ENCODE results near the gene GATA5. TPM values are rescaled to one million over a fixed set of nuclear protein-coding genes. Genes with fewer than 3 reads are reported as not detected.

Gene GATA5
- total RNA-seq, 1 donor from 2014 or later, result not detected

DNA sequence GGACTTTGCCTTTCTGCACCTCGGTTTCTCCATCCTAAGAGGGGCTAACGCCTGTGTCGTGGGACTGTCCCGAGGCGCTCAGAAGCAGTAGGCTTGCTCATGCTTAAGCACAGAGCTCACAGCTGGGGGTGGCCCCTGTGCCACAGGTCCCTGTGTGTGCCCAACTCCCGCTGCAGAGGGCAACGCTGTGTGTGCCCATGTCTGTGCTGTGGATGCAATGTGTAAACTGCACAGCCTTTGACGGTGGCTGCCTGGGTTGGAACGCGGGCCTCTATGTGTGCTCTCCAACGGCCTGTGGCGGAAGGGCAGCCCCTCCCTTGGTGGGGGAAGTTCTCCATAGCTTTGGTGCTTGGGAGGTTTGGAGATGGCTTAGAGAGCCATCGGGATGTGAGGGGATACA, 10.7 kb upstream of the GATA5 start:
- H3K27me3 Mint-ChIP-seq (ENCODE audit: low read depth), result peaks cover 51% of the 10 kb centered on the region
- peaks cover 3% of the 10 kb centered on the region for H3K4me1 Mint-ChIP-seq (ENCODE audit: low read depth)
- no peaks in the 10 kb centered on the region for H3K9me3 Mint-ChIP-seq (ENCODE audit: low read depth)
- H3K4me3 Mint-ChIP-seq (ENCODE audit: unreplicated experiment), result no peak overlapping the region
- H3K36me3 Mint-ChIP-seq (ENCODE audit: low read depth), result no peaks in the 10 kb centered on the region
- no peak for DNase-seq (ENCODE audit: low spot score)
- TF ChIP-seq, protein P1, sequence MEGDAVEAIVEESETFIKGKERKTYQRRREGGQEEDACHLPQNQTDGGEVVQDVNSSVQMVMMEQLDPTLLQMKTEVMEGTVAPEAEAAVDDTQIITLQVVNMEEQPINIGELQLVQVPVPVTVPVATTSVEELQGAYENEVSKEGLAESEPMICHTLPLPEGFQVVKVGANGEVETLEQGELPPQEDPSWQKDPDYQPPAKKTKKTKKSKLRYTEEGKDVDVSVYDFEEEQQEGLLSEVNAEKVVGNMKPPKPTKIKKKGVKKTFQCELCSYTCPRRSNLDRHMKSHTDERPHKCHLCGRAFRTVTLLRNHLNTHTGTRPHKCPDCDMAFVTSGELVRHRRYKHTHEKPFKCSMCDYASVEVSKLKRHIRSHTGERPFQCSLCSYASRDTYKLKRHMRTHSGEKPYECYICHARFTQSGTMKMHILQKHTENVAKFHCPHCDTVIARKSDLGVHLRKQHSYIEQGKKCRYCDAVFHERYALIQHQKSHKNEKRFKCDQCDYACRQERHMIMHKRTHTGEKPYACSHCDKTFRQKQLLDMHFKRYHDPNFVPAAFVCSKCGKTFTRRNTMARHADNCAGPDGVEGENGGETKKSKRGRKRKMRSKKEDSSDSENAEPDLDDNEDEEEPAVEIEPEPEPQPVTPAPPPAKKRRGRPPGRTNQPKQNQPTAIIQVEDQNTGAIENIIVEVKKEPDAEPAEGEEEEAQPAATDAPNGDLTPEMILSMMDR (IDR thresholded peaks at IDR 0.05), result no peak
- H3K27ac Mint-ChIP-seq (ENCODE audit: unreplicated experiment), result no peak overlapping the region

DNA sequence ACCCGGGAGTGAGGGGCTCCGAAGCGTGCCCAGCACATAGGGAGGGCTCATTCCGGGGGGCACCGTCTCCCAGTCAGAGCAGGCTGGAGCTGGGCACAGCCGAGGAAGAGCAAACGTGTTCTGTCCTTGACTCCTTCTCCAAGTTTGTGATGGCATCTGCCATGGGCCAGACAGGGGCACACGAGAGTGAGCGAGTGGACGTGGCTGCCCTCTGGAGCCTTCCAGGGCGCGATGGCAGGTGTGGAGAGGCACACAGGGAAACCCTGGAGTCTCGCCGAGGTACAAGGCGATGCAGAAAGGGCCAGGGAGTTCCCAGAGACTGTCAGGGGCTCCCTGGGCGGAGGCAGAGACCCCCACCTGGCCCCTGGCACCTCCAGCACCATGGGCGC, 9.9 kb upstream of the GATA5 start:
- peaks cover 46% of the 10 kb centered on the region for H3K27me3 Mint-ChIP-seq (ENCODE audit: low read depth)
- no peak for DNase-seq (ENCODE audit: low spot score)
- H3K9me3 Mint-ChIP-seq (ENCODE audit: low read depth), result no peaks in the 10 kb centered on the region
- TF ChIP-seq, protein P1 (IDR thresholded peaks at IDR 0.05), result no peak
- no peak overlapping the region for H3K4me3 Mint-ChIP-seq (ENCODE audit: unreplicated experiment)
- no peaks in the 10 kb centered on the region for H3K36me3 Mint-ChIP-seq (ENCODE audit: low read depth)
- H3K27ac Mint-ChIP-seq (ENCODE audit: unreplicated experiment), result no peak overlapping the region
- H3K4me1 Mint-ChIP-seq (ENCODE audit: low read depth), result peaks cover 3% of the 10 kb centered on the region

DNA sequence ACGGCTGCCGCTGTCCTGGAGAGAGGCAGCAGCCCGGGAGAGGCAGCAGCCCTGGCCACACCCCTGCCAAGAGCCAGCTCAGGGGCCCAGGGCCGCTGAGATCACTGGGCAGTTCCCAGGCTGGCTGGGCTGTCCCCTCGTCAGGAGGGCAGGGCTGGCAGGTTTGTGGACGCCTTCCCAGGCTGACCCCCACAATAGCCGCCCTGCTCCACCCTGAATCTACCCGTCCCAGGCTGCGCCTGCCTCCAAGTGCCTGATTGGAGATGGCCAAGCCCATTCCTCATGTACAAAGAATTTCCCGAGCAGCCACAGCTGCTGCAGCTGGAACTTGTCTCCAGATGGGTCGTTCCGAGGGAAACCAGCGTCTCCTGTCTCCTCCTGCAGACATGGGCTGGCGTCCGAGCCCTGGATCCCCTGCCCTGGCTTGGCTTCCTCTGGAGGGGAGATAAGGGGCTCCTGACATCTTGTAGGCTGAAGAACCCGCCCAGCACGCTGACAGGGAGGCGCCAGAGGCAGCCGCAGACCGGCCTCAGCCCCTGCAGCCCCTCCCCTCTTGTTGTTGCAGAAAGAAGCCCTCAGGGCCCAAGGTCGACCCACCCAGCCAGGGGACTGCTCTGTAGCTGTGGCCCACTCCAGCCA, 9.4 kb upstream of the GATA5 start:
- H3K9me3 Mint-ChIP-seq (ENCODE audit: low read depth), result no peaks in the 10 kb centered on the region
- TF ChIP-seq, protein P1 (IDR thresholded peaks at IDR 0.05), result no peak
- peaks cover 3% of the 10 kb centered on the region for H3K4me1 Mint-ChIP-seq (ENCODE audit: low read depth)
- DNase-seq (ENCODE audit: low spot score), result no peak
- H3K27ac Mint-ChIP-seq (ENCODE audit: unreplicated experiment), result no peak overlapping the region
- no peak overlapping the region for H3K4me3 Mint-ChIP-seq (ENCODE audit: unreplicated experiment)
- no peaks in the 10 kb centered on the region for H3K36me3 Mint-ChIP-seq (ENCODE audit: low read depth)
- peaks cover 46% of the 10 kb centered on the region for H3K27me3 Mint-ChIP-seq (ENCODE audit: low read depth)

DNA sequence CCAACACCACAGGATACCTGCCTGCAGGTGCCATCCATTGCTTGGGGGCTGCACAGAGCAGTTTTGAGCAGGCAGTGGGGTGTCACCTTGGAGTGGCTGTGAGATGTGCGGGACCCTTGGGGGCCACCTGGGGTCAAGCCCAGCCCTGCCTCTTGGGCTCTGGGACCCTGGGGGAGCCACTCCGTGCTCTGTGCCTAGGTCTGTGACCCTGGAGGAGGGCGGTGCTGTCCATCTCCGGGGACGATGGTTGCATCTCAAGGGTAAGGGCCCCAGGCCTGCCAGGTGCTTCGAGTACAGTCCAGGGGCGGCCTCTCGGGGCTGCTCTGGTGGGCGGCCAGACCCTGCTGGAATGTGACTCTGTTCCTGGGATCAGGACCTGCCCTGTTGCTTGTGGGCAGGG, 8.7 kb upstream of the GATA5 start:
- TF ChIP-seq, protein P1 (IDR thresholded peaks at IDR 0.05), result no peak
- Mint-ChIP-seq H3K4me1 (ENCODE audit: low read depth) (peaks cover 3% of the 10 kb centered on the region), H3K27me3 (ENCODE audit: low read depth) (peaks cover 47% of the 10 kb centered on the region), H3K4me3 (ENCODE audit: unreplicated experiment) (no peak overlapping the region), H3K27ac (ENCODE audit: unreplicated experiment) (no peak overlapping the region), H3K9me3 (ENCODE audit: low read depth) (no peaks in the 10 kb centered on the region), H3K36me3 (ENCODE audit: low read depth) (no peaks in the 10 kb centered on the region)
- no peak for DNase-seq (ENCODE audit: low spot score)

DNA sequence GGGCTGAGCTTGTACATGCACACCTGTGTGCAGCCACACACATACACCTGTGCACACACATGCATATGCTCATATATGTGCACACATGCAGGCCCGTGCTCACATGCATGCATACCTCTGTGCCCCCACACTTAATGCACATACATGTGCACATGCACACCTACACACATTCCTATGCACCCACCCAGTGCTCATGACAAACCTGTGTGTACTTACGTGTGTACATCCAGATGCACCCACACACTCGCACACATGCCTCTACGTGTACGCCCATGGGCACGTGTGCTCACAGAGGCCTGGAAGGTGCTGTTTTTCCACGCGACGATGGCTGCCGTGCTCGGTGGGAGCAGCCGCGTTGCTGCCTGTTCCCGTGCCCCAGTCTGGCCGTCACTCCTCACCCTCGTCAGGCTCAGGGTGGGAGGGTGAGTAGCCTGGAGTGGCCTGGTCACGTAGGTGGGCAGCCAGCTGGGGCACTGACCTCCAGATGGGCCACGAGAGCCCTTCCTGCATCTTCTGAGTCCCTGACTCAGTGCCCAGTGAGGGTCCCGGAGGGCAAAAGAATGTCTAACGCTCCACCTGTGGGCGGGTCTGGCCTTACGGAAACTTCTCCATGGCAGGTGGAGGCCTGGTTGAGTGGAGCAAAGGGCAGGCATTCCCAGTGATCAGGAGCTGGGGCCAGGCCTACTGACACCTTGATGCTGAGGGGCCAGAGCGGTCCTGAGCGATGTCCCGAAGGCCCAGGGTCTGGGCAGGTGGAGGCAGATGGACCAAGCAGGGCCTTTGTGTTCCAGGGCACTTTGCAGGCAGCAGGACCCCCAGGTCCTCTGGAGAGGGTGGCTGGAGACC, 8.0 kb upstream of the GATA5 start:
- H3K36me3 Mint-ChIP-seq (ENCODE audit: low read depth), result no peaks in the 10 kb centered on the region
- no peaks in the 10 kb centered on the region for H3K9me3 Mint-ChIP-seq (ENCODE audit: low read depth)
- H3K27ac Mint-ChIP-seq (ENCODE audit: unreplicated experiment), result no peak overlapping the region
- DNase-seq (ENCODE audit: low spot score), result no peak
- H3K27me3 Mint-ChIP-seq (ENCODE audit: low read depth), result peaks cover 50% of the 10 kb centered on the region
- TF ChIP-seq, protein P1 (IDR thresholded peaks at IDR 0.05), result no peak
- H3K4me1 Mint-ChIP-seq (ENCODE audit: low read depth), result peaks cover 3% of the 10 kb centered on the region
- H3K4me3 Mint-ChIP-seq (ENCODE audit: unreplicated experiment), result no peak overlapping the region
